OCI-LY7 (cell line): ENCODE data around the gene PPIB. TPM values are rescaled to one million over a fixed set of nuclear protein-coding genes. Genes with fewer than 3 reads are reported as not detected.

Experiments
- BruUV-seq: library from RNA; stranded (reverse); fragments of 400-500 nt; replicated peaks from 2 replicates; lab custom pipeline; 2021; lab: Mats Ljungman, UMichigan
- CTCF ChIA-PET: fragments of 300-600 bp; sonication (Branson Sonifier 250); formaldehyde crosslinking; loops from one replicate; lab custom pipeline; 2022; ENCODE audit warnings: antibody characterized with exemption; ENCODE audit not compliant: unreplicated experiment; lab: Charles Lee
- POLR2A ChIA-PET: fragments of 300-600 bp; sonication (Branson Sonifier 250); formaldehyde crosslinking; loops from one replicate; lab custom pipeline; 2022; ENCODE audit warnings: antibody characterized with exemption; lab: Charles Lee
- DNase-seq: peaks from one replicate; pipeline ENCODE4 v3.0.0-alpha.2; 2015; ENCODE audit warnings: low spot score
- H2AFZ ChIP-seq: fragments of 200-600 bp; sonication (generic), shearing (Covaris generic); 2 replicates; pipeline ENCODE4 v1.6.1; 2014; ENCODE audit warnings: mild to moderate bottlenecking, antibody characterized with exemption, low read length, moderate library complexity
- H3K27ac ChIP-seq: fragments of 200-600 bp; sonication (generic); 2 replicates; pipeline ENCODE4 v1.5.1; 2014; ENCODE audit warnings: mixed run types, low read depth, mild to moderate bottlenecking, moderate library complexity, low read length, inconsistent platforms; ENCODE audit not compliant: poor library complexity, severe bottlenecking
- H3K36me3 ChIP-seq: fragments of 200-600 bp; sonication (generic); 2 replicates; pipeline ENCODE4 v1.6.1; 2014; ENCODE audit warnings: mild to moderate bottlenecking, antibody characterized with exemption, low read length, moderate library complexity, mixed read lengths; ENCODE audit not compliant: insufficient read depth
- H3K4me1 ChIP-seq: fragments of 200-600 bp; sonication (generic); 2 replicates; pipeline ENCODE4 v1.5.1; 2014; ENCODE audit warnings: mild to moderate bottlenecking, low read length; ENCODE audit not compliant: insufficient read depth, poor library complexity, severe bottlenecking
- H3K4me2 ChIP-seq: fragments of 200-600 bp; sonication (generic); 2 replicates; pipeline ENCODE4 v1.6.1; 2014; ENCODE audit warnings: mild to moderate bottlenecking, low read length
- H3K4me3 ChIP-seq: fragments of 200-600 bp; sonication (generic); 2 replicates; pipeline ENCODE4 v1.5.1; 2014; ENCODE audit warnings: mild to moderate bottlenecking, low read depth, low read length; ENCODE audit not compliant: poor library complexity, severe bottlenecking
- H3K79me2 ChIP-seq: fragments of 200-600 bp; sonication (generic); 2 replicates; pipeline ENCODE4 v1.6.1; 2016; ENCODE audit warnings: low read depth, mild to moderate bottlenecking, low read length, moderate library complexity, mixed read lengths; ENCODE audit not compliant: insufficient read depth
- H3K9me2 ChIP-seq: fragments of 200-600 bp; sonication (generic); 2 replicates; pipeline ENCODE4 v1.6.1; 2016; ENCODE audit warnings: mild to moderate bottlenecking, low read length, mixed read lengths; ENCODE audit not compliant: insufficient read depth
- H3K9me3 ChIP-seq: fragments of 200-600 bp; sonication (generic); 2 replicates; pipeline ENCODE4 v1.6.1; 2014; ENCODE audit warnings: mild to moderate bottlenecking, mixed run types, low read length, mixed read lengths
- H4K20me1 ChIP-seq: fragments of 200-600 bp; sonication (generic); 2 replicates; pipeline ENCODE4 v1.6.1; 2014; ENCODE audit warnings: mild to moderate bottlenecking, antibody characterized with exemption, low read length, moderate library complexity, mixed read lengths; ENCODE audit not compliant: insufficient read depth
- EZH2phosphoT487 ChIP-seq: fragments of 200-600 bp; sonication (generic); IDR thresholded peaks from 2 replicates; pipeline ENCODE4 v1.6.1; 2018; ENCODE audit warnings: low read depth, borderline replicate concordance, mild to moderate bottlenecking, mixed run types, antibody characterized with exemption, low read length, moderate library complexity, mixed read lengths
- intact Hi-C: fragments of 100-400 bp; cut with micrococcal nuclease; formaldehyde crosslinking; loops from one replicate; pipeline ENCODE4 v1.10.0; 2022; ENCODE audit not compliant: unreplicated experiment
- total RNA-seq, 2 experiments: library from RNA; depleted of rRNA in 1 of 2; stranded (reverse); fragments of >200 nt in 1 of 2; shearing (Covaris generic) in 1 of 2; gene quantifications; 2 replicates each; pipeline ENCODE4 v1.2.3, GENCODE V29; 2014 to 2022
- TF ChIP-seq, protein P1 (sequence below): fragments of 200-600 bp; sonication (generic); conservative IDR thresholded peaks from 2 replicates; pipeline ENCODE4 v1.5.1; 2014; ENCODE audit warnings: mild to moderate bottlenecking, antibody characterized with exemption, low read length, moderate library complexity, mixed read lengths

Gene PPIB
- total RNA-seq, 2 experiments from 2014 or later = 243 to 307 TPM

GRCh38 chr15:64148581-64148980, 14.2 kb downstream of the PPIB start:
- Histone ChIP-seq H3K4me3 (no peak overlapping the region), H3K4me1 (peaks cover 34% of the 10 kb centered on the region), H3K4me2 (no peak overlapping the region), H3K27ac (no peak overlapping the region), H3K36me3 (peaks cover 23% of the 10 kb centered on the region; the same call in 1 of the 2 replicates), H2AFZ (no peak overlapping the region), H4K20me1 (no peaks in the 10 kb centered on the region), H3K9me3 (no peaks in the 10 kb centered on the region), H3K9me2 (no peaks in the 10 kb centered on the region), H3K79me2 (peaks cover 13% of the 10 kb centered on the region; the same call in 1 of the 2 replicates)
- no TSS peak for BruUV-seq
- intact Hi-C loops = no loop called here
- no peak for DNase-seq
- no peak for TF ChIP-seq EZH2phosphoT487
- TF ChIP-seq, protein P1, sequence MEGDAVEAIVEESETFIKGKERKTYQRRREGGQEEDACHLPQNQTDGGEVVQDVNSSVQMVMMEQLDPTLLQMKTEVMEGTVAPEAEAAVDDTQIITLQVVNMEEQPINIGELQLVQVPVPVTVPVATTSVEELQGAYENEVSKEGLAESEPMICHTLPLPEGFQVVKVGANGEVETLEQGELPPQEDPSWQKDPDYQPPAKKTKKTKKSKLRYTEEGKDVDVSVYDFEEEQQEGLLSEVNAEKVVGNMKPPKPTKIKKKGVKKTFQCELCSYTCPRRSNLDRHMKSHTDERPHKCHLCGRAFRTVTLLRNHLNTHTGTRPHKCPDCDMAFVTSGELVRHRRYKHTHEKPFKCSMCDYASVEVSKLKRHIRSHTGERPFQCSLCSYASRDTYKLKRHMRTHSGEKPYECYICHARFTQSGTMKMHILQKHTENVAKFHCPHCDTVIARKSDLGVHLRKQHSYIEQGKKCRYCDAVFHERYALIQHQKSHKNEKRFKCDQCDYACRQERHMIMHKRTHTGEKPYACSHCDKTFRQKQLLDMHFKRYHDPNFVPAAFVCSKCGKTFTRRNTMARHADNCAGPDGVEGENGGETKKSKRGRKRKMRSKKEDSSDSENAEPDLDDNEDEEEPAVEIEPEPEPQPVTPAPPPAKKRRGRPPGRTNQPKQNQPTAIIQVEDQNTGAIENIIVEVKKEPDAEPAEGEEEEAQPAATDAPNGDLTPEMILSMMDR = no peak
- ChIA-PET POLR2A (interaction anchor here (2.4 kb wide), 1 partner anchor 13 kb away, joined by 14 read pairs; no protein-coding TSS in a partner anchor), CTCF (no interaction called here)

- peaks cover 13% of the 10 kb centered on the region; the same call in 1 of the 2 replicates for H3K79me2 ChIP-seq
- H3K9me2 ChIP-seq = no peaks in the 10 kb centered on the region
- no peak overlapping the region for H3K27ac ChIP-seq
- ChIA-PET CTCF (no interaction called here), POLR2A (no interaction called here)
- H3K4me3 ChIP-seq = no peak overlapping the region
- H3K4me2 ChIP-seq = no peak overlapping the region
- no peak overlapping the region for H2AFZ ChIP-seq
- TF ChIP-seq EZH2phosphoT487 = no peak
- TF ChIP-seq, protein P1 = no peak
- peaks cover 26% of the 10 kb centered on the region; the same call in 1 of the 2 replicates for H3K36me3 ChIP-seq
- peaks cover 34% of the 10 kb centered on the region for H3K4me1 ChIP-seq
- H4K20me1 ChIP-seq = no peaks in the 10 kb centered on the region
- H3K9me3 ChIP-seq = no peaks in the 10 kb centered on the region
- BruUV-seq = no TSS peak
- DNase-seq = no peak
- intact Hi-C loops = no loop called here
These were observed 14.7 kb downstream of the PPIB start for GRCh38 chr15:64148168-64148567.

- Histone ChIP-seq H4K20me1 (no peaks in the 10 kb centered on the region), H2AFZ (no peak overlapping the region), H3K36me3 (peaks cover 25% of the 10 kb centered on the region; the same call in 1 of the 2 replicates), H3K79me2 (peaks cover 5% of the 10 kb centered on the region; the same call in 1 of the 2 replicates), H3K9me2 (no peaks in the 10 kb centered on the region), H3K4me2 (no peak overlapping the region), H3K9me3 (no peaks in the 10 kb centered on the region), H3K4me3 (no peak overlapping the region), H3K4me1 (peaks cover 34% of the 10 kb centered on the region), H3K27ac (no peak overlapping the region)
- intact Hi-C loops = no loop called here
- POLR2A ChIA-PET = interaction anchor here (0.5 to 0.6 kb wide), 2 partner anchors 126 to 574 kb away, joined by 3 to 6 read pairs; no protein-coding TSS in a partner anchor
- TF ChIP-seq, protein P1 = no peak
- TF ChIP-seq EZH2phosphoT487 = no peak
- DNase-seq = no peak
- BruUV-seq = no TSS peak
- CTCF ChIA-PET = no interaction called here
These were observed 15.7 kb downstream of the PPIB start for GRCh38 chr15:64146885-64147681.
